Calu3 (cell line): ENCODE measurements around the gene SMYD4. TPM values are rescaled to one million over a fixed set of nuclear protein-coding genes. Genes with fewer than 3 reads are reported as not detected.

ENCODE experiments used
- BruUV-seq: library from RNA; stranded (reverse); fragments of 400-500 nt; replicated peaks from 2 replicates; lab custom pipeline; 2021; lab: Mats Ljungman, UMichigan
- CTCF ChIA-PET: fragments of 300-600 bp; sonication (Branson Sonifier 250); formaldehyde crosslinking; loops from one replicate; lab custom pipeline; 2022; ENCODE audit warnings: antibody characterized with exemption; lab: Charles Lee
- DNase-seq: peaks from one replicate; pipeline ENCODE4 v3.0.0; 2022
- H3K27ac Mint-ChIP-seq: one replicate; pipeline ENCODE4 v1.8.0; 2022; ENCODE audit warnings: mixed read lengths; ENCODE audit not compliant: unreplicated experiment
- H3K27me3 Mint-ChIP-seq: one replicate; pipeline ENCODE4 v1.8.0; 2022; ENCODE audit warnings: mixed read lengths; ENCODE audit not compliant: unreplicated experiment
- H3K36me3 Mint-ChIP-seq: one replicate; pipeline ENCODE4 v1.8.0; 2022; ENCODE audit warnings: mild to moderate bottlenecking, moderate library complexity, mixed read lengths; ENCODE audit not compliant: insufficient read depth, unreplicated experiment
- H3K4me1 Mint-ChIP-seq: one replicate; pipeline ENCODE4 v1.8.0; 2022; ENCODE audit warnings: mild to moderate bottlenecking, low read depth, mixed read lengths; ENCODE audit not compliant: unreplicated experiment
- H3K4me3 Mint-ChIP-seq: one replicate; pipeline ENCODE4 v1.8.0; 2022; ENCODE audit warnings: mild to moderate bottlenecking, low read depth, moderate library complexity, mixed read lengths; ENCODE audit not compliant: unreplicated experiment
- H3K9me3 Mint-ChIP-seq: one replicate; pipeline ENCODE4 v1.8.0; 2022; ENCODE audit warnings: low read depth, mixed read lengths; ENCODE audit not compliant: unreplicated experiment
- CTCF ChIP-seq: fragments of 200-600 bp; IDR thresholded peaks from one replicate; pipeline ENCODE4 v1.8.0; 2022; ENCODE audit warnings: antibody characterized with exemption; ENCODE audit not compliant: unreplicated experiment
- intact Hi-C: fragments of 100-400 bp; cut with micrococcal nuclease; formaldehyde crosslinking; loops from one replicate; pipeline ENCODE4 v1.10.0; 2022; ENCODE audit not compliant: unreplicated experiment
- total RNA-seq: library from RNA; stranded (reverse); gene quantifications from 2 replicates; pipeline ENCODE4 v1.2.3, GENCODE V29; 2022

The SMYD4 gene
- total RNA-seq, 1 experiment from 2014 or later, result 20.7 TPM

GRCh38 chr17:1830288-1830687 lies 586 bp upstream of the SMYD4 start:
- Mint-ChIP-seq H3K4me1 (peaks cover 19% of the 10 kb centered on the region), H3K27ac (peak overlapping the region; percentile 60), H3K9me3 (no peaks in the 10 kb centered on the region), H3K36me3 (peaks cover 43% of the 10 kb centered on the region), H3K4me3 (peak overlapping the region; percentile 82), H3K27me3 (no peaks in the 10 kb centered on the region)
- intact Hi-C loops, result no loop called here
- BruUV-seq, result TSS peak; percentile 36
- no peak for TF ChIP-seq CTCF
- DNase-seq, result peak; percentile 4
- CTCF ChIA-PET, result no interaction called here

DNA sequence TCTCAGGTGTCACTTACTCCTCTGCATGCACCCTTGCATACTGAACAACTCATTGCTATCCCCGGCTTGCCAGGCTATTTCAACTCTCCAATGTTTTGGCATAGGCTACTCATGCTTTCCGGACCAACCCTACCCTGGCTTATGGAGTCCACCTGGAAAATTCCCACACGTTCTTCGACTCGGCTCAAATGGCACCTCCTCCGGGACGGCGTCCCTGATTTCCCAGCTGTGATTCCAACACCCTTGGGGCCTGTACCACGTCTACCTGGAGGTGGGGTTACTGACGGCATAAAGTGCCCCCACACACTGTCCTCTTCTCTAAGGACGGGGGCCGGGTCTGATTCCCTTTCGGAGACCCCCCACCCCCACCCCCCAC lies 498 bp downstream of the SMYD4 start:
- Mint-ChIP-seq H3K36me3 (peaks cover 48% of the 10 kb centered on the region), H3K4me3 (peak overlapping the region; percentile 82), H3K27me3 (no peaks in the 10 kb centered on the region), H3K27ac (peak overlapping the region; percentile 50), H3K9me3 (no peaks in the 10 kb centered on the region), H3K4me1 (peaks cover 19% of the 10 kb centered on the region)
- CTCF ChIA-PET, result interaction anchor here (0.9 kb wide), 1 partner anchor 42 kb away, joined by 3 read pairs; no protein-coding TSS in a partner anchor
- TSS peak; percentile 25 for BruUV-seq
- no peak for TF ChIP-seq CTCF
- DNase-seq, result peak; percentile 10
- intact Hi-C loops, result no loop called here

- intact Hi-C loops, result no loop called here
- BruUV-seq, result no TSS peak
- no peak for TF ChIP-seq CTCF
- no peak overlapping the region for H3K4me3 Mint-ChIP-seq
- CTCF ChIA-PET, result no interaction called here
- H3K27me3 Mint-ChIP-seq, result no peaks in the 10 kb centered on the region
- no peak overlapping the region for H3K27ac Mint-ChIP-seq
- no peaks in the 10 kb centered on the region for H3K9me3 Mint-ChIP-seq
- no peak for DNase-seq
- peaks cover 15% of the 10 kb centered on the region for H3K36me3 Mint-ChIP-seq
- H3K4me1 Mint-ChIP-seq, result no peaks in the 10 kb centered on the region
Observed at GRCh38 chr17:1820528-1821252, 9.0 kb downstream of the SMYD4 start.

DNA sequence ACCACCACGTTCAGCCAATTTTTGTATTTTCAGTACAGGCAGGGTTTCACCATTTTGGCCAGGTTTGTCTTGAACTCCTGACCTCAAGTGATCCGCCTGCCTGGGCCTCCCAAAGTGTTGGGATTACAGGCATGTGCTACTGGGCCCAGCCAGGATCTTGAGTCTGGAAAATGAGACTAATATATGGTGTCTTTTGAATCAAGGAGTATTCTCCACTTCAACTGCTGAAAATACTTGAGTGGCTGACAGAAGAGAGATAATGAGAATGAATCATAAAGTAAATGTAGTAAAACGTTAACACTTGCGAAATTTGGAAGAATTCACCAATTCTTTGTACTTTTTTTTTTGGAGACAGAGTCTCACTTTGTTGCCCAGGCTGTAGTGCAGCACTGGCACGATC lies 16.6 kb downstream of the SMYD4 start:
- Mint-ChIP-seq H3K36me3 (peaks cover 7% of the 10 kb centered on the region), H3K27ac (no peak overlapping the region), H3K9me3 (no peaks in the 10 kb centered on the region), H3K27me3 (no peaks in the 10 kb centered on the region), H3K4me1 (no peaks in the 10 kb centered on the region), H3K4me3 (no peak overlapping the region)
- TF ChIP-seq CTCF, result no peak
- intact Hi-C loops, result no loop called here
- no peak for DNase-seq
- CTCF ChIA-PET, result no interaction called here
- BruUV-seq, result no TSS peak
